ENCODE data around the gene WNT10A. TPM values are rescaled to one million over a fixed set of nuclear protein-coding genes. Genes with fewer than 3 reads are reported as not detected.

WNT10A gene
- 1.1 and 4.2 TPM in 2 replicates for total RNA-seq

DNA sequence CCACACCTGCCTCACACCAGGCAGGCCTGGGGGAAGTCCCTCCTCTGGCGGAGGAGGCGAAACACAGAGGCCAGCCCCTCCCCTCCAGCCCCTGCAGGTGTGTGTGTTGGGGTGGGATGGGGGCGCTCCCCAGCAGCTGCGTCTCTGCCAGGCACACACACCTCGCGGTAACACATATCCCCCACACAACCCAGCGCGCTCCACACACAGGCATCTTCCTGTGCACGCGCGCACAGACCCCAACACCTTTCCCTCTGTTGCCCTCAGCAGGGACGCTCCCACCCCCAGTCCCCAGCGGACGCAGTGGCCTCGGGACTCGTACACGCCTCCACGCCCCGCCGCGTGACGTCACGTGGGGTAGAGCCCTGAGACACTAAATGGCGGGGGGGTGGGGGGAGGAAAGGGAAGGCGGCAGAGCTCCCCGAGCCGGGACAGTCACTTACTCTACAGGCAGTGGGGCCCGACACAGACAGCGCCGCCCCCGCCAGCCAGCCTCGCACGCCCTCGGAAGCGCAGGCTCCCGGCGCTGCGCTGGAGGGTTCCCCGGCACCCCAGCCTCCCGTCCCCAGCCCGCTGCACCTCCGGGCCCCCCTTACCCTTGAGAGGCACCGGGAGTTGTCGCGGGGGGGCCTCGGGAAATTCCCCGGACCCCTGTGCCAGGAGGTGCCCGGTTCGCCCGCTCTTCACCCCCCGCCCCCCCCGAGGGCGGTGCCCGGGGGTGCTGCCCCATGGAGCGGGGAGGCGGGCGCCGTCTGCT is at the start of gene WNT10A:
TSS of gene WNT10A (plus strand) at position 751 of the 757 bp plus-strand sequence. CDS start 144 bp downstream, outside the sequence.

DNA sequence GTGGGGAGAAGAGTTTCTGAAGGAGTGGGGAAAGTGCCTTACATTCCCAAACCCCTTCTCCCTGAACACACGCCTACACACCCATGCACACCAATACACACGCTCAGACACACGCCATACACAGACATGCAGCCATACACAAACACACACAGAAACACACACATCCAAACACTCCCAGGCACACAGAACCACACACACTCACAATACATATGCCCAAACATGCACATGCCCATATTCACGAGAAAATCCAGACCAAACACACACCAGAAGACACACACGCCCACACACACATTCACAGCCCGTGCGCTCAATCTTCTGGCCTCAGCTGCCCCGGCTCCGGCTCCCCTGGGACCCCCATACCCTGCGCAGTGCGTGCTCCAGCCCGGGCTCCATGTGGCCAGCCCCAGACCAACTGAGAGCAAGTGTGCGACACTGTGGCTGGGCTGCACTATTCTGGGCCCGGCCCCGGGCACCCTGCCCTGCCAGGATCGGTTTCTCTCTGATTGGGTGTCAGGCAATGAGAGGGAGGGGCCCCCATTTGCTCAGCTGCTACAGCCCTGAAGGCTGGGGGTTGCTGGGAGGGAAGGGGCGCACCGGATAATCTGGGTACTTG is 49.2 kb upstream of the WNT10A start, which contains the start of gene PRKAG3:
TSS of gene PRKAG3 (minus strand) at position 426 of the 613 bp plus-strand sequence.

DNA sequence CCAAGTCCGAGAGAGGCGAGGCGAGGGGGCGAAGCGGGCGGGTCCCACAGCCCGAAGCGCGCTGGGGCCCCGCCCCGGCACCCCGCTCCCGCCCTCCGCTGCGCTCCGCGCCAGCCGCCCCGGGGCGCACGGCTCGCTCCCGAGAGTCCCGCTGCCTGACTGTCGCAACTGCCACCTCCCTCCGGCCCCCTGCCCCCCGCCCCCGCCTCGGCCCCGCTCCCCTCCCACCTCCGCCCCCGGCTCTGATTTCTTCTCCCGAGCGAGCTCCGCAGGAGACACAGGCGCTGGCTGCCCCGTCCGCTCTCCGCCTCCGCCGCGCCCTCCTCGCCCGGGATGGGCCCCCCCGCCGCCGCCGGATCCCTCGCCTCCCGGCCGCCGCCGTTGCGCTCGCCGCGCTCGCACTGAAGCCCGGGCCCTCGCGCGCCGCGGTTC is 21.1 kb upstream of the WNT10A start, which contains the start of gene WNT6:
TSS of gene WNT6 (plus strand) at position 250 of the 432 bp plus-strand sequence. CDS start 233 bp downstream, outside the sequence.

Other genes starting within 250 kb of the WNT10A start
- gene ZNF142, start 221.2 kb upstream of the WNT10A start, total RNA-seq, result 10.9 and 13.1 TPM in 2 replicates
- gene BCS1L, start 221.2 kb upstream of the WNT10A start, total RNA-seq, result 45.3 and 62.5 TPM in 2 replicates
- 25.2 and 32.5 TPM in 2 replicates for gene RNF25, start 208.8 kb upstream of the WNT10A start, total RNA-seq
- gene STK36, start 208.8 kb upstream of the WNT10A start, total RNA-seq, result 9.0 and 10.9 TPM in 2 replicates
- 13.4 and 16.0 TPM in 2 replicates for gene TTLL4, start 170.0 kb upstream of the WNT10A start, total RNA-seq
- 0.42 and 2.7 TPM in 2 replicates for gene CYP27A1, start 98.7 kb upstream of the WNT10A start, total RNA-seq
- not detected in 2 replicates for gene PRKAG3, start 49.0 kb upstream of the WNT10A start, total RNA-seq
- 0.16 TPM in 1 of 2 replicates, not detected in the other for gene WNT6, start 21.0 kb upstream of the WNT10A start, total RNA-seq
- 0.55 TPM in 1 of 2 replicates, not detected in the other for gene CDK5R2, start 78.8 kb downstream of the WNT10A start, total RNA-seq
- gene FEV, start 104.3 kb downstream of the WNT10A start, total RNA-seq, result not detected in 2 replicates
- gene CRYBA2, start 112.6 kb downstream of the WNT10A start, total RNA-seq, result not detected in 2 replicates
- not detected in 2 replicates for gene CFAP65, start 160.7 kb downstream of the WNT10A start, total RNA-seq
- not detected in 2 replicates for gene IHH, start 180.1 kb downstream of the WNT10A start, total RNA-seq